Measurements from ENCODE around the gene PRDM16. TPM values are rescaled to one million over a fixed set of nuclear protein-coding genes. Genes with fewer than 3 reads are reported as not detected.

The PRDM16 gene
- polyA plus RNA-seq, 10 donors: 0.47 to 1.5 (median 0.92) TPM

DNA sequence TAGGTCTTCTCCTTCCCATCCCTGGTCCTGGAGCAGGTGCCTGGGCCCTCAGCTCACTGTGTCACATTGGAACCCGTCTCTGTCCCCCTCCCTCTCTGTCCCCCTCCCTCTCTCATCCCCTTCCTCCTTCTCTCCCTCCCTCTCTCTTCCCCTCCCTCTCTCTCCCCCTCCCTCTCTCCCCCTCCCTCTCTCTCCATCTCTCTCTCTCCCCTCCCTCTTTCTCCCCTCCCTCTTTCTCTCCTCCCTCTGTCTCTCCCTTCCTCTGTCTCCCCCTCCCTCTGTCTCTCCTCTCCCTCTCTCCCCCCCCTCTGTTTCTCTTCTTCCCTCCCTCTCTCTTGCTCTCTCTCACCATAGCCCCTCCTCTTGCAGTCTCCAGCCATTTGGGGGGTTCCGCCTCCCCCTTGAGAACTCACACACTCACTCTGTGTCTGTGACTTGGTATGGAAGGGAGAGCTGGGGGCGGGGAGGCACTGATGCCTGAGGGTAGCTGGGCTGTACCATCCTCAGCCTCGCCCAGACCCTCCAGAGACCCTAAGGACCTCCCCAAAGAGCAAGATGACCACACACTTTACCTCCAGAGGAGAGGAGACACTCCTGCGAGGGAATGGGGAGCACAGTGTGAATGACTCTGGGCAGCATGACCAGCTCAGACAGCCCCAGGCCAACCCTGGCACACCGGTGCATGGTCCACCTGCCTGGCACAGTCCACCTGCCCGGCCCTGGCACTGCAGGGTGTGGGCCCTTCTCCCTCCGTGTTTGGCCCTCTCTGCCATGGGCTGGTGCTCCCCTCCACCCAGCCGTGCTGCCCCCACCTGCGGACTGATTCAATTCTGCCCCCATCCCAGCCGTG lies 282.7 kb downstream of the PRDM16 start:
- no peak for DNase-seq

DNA sequence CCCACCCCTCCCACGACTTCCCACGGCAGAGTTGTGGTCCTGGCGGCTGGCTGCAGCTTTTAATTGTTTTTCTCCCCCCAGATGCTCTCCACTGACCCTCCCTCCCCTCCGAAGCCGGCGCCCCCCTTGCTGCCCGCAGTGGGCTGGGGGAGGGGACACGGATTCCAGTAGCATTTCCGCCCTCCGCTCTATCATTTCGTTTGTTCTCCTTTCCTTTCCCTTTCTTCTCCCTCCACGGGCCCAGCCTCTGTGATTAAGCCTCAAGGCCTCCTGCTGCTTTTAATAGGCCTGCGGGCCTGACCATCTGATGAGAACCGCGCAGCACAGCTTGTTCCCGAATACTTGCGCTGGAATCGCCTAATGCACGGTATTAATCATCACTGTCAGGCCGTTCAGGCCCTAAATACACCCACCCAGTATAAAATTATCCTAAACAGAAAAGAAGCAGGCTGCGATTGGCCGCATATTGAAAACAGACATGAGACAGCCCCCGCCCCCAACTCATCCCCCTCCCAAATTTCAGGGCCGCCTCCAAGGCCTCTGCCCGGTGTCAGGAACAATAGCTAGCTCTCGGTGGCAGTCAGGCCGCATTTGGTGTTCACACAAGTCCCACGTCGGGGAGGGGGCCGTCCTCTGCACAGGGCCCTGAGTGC lies 283.4 kb downstream of the PRDM16 start:
- DNase-seq: peak; percentile 39 to 68 (median 46)

DNA sequence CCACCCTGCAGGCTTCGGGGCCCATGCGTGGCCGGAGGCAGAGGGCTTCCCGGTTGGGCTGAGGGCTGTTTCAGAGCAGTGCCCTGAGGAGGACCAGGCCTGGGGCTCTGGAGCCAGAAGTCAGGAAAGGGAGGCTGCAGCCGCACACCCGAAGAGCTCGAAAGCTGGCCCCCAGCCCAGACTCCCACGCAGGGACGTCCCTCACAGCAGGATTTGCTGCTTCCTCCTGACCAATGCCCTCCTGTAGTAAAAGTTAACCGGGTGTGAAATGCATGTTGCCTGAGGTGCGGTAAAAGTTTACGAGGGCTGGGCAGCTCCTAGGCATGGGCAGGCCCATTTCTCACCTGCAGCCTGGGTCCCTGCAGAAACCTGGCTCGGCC lies 283.9 kb downstream of the PRDM16 start:
- DNase-seq: peak in 2 of 3 donors; percentile 49 to 81

DNA sequence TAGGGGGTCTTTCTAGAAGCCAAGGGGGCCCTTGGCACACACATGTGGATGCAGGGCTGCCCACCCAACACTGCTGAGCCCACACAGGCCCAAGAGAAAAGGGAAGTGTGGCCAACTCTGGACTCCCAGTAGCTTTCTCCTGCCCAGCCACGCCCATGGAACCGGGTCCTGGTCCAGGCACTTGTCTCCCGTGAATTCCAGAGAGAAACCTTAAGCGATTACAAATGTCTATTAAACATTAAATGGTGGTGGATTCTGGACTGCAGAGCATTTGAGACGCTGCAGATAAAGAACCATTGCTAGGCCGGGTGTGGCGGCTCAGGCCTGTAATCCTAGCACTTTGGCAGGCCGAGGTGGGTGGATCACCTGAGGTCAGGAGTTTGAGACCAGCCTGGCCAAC lies 284.9 kb downstream of the PRDM16 start:
- DNase-seq: no peak

DNA sequence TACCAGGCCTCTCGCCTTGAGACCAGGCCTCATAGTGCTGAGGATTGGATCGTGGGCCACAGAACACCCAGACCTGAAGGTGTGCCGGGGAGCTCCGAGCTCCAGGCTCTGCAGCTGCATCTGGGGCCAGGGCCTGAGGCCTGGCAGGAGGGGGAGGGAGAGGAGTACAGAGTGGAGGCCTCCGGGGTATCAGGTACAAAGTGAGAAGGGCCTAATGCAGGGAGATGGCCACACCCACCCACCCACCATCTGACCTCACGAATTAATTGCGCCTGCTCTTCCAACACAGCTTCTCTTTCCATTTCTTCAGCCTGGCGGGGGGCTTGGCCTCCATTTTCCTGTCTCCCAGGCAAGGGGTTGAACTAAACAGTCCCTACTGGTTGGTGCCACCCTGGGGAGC lies 286.1 kb downstream of the PRDM16 start:
- no peak for DNase-seq

DNA sequence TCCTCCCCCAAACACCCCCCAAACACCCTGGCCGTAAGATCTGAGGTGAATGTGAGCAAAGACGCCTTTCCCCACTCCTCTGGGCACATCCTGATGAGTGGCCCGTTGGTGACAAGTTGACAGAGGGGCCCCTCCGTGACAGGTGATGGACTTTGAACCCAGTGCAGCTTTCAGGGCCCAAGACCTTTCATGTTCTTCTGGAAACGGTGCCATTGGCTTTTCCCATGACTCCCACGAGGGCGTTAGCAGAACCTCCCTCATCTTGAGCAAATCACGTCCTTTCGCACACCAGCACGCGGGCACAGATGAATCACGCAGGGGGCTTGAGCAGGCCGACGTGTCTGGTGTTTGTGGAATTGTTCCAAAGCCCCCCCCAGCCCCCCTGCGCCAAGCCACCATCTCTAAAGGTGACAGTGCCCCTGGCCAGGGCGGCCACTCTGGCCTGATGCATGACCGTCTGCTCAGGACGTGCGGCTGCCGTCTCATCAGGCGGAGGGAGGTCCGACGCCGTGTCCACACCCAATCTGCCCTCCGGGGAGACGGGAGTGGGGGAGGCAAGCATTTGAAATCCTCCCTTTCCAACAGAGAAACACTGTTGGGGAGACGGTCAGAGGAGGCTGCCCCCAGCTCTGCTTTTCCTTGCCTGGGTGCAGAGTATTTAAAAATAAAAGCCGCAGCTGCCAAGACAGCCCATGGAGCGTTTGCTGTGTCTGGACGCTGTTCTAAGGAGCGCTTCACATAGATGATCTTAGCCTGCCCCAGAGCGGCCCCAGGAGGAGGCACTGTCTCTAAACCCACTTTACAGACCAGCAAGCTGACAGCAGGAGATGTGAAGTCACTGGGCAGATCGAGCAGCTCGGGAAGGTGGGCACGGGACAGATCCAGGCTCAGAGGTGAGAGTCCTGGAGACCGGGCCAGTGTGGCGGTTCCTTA lies 287.2 kb downstream of the PRDM16 start:
- DNase-seq: no peak

DNA sequence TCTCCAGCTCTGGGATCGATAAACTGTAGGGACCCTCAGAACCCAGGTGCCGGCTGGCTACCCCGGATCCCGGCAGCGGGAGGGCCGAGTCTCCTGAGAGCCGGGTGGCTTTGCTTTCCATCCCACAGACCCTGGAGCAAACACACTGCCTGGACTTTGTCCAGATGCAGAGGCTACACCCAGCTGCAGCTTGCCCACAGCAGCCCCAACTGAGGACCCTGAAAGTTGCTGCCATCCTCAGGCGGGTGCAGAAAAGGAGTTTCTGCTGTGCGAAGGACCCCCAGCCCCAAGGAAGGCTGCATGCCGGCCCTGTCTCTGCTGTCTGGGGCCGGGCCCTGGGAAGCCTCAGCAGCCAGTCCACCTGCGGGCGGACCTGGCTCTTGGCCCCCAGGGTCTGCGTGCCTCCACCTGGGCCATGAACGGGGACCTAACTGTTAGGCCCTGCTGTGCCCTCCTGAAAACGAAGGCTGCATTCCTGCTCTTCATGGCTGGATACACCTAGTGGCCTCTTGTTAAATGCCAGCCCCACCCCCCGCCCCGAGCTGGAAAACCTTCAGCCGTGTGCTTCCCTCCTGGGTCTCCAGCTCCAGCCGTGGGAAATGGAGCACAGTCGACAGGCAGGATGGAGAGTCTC lies 287.9 kb downstream of the PRDM16 start:
- no peak for DNase-seq

DNA sequence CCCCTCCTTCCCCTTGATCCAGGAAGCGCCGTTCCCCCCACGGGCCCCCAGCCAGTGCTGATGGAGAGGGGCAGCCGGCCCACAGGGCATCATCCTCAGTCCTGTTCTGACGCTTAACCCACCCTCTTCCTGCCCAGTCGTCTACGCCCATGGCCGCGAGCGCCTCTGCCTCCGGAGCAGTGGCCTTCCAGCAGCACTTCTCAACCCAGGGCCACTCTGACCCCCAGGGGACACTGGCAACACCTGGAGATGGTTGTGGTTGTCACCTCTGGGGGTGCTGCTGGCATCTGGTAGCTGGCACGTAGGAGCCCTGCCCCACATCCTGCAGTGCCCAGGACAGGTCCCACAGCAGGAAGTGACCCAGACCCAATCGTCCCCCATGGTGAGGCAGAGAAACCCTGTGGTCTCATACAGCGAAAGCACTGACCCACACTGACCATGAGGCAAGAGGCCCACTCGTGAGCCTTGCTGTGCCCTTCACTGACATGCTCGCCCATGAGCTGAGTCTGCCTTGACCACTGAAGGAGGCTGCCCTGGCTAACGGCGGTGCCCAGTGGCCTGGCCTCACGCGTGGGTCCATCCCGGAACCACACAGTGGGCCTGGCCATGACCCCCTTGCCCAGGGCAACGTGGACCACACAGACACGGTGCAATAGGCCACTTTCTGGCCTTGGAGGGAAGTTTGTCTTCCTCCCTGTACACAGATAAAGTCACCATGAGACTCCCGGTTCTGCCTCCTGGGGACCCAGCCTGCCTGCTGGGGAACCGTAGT lies 288.7 kb downstream of the PRDM16 start:
- no peak for DNase-seq

DNA sequence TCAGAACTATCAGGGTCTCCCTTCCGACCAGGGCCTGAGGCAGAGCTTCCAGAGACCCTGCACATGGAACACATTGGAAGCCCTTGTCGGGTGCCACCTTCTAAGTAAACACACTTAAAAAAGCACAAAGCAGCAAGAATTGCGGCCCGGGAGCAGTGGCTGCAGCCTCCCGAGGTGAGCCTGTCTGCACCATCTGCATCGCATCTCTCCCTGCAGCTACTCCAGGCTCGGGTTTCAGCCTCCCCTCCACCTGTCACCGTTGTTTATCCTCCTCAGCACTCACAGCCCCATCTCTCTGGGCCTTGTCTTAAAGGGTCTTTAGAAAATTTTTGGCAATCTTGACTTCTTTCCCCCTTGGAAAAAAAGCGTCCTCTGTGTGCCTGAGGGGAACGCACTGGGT lies 290.3 kb downstream of the PRDM16 start:
- no peak for DNase-seq

DNA sequence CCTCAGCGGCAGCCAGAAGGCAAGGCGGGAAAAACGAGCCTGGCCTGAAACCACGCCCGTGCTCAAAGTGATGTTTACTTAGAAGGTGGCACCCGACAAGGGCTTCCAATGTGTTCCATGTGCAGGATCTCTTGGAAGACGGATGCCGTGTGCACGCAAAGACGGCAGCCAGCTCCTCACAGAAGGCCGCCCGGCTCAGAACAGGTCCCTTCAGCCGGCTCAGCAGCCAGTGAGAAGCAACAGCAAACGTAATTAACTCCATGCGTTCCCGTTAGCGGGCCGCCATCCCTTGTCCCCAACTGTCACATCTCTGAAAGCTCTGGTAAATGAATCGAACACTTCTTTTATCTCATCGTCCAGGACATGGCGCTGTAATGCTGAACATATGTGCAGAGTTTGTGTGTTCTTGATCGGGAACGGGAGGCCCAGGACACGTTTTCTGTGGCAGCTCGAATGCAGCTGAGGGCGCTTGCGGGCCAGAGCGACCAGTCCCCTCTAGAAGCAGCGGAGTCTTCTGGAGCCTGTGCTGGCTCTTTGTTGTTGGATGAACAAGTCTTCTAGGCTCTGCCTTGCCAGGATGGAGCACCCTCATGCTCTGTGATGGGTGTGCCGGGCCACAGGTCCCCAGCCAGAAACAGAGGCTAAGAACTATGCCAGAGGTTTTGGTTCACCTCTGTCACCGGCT lies 290.9 kb downstream of the PRDM16 start:
- no peak for DNase-seq

DNA sequence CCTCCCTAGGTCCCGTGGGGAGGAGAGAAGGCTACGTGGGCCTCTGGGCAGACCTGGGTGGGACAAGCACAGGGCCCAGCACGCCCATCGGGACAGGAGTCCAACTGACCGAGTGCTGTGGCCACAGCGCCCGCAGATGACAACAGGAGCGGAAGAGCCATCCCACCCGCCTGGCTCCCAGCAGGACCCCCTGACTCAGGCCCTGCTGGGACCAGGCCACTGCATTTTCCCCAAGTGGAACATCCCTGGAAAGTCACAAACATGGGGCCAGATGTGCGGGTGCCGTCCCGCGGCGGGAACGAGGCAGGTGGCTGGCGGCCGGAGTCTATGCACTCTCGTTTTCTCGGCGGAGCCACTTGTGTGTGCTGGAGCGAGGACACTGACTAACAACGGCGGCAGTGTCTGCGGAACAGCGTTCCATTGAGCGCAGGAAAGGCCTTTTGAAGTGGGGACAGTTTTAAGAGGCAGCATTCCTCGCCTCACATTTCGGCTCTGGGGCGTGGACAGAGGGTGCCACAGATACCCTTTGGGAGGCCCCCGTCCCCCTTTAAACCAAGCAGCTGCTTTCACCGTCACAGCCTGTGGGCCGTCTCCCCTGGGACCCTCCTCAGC lies 291.7 kb downstream of the PRDM16 start:
- no peak for DNase-seq

DNA sequence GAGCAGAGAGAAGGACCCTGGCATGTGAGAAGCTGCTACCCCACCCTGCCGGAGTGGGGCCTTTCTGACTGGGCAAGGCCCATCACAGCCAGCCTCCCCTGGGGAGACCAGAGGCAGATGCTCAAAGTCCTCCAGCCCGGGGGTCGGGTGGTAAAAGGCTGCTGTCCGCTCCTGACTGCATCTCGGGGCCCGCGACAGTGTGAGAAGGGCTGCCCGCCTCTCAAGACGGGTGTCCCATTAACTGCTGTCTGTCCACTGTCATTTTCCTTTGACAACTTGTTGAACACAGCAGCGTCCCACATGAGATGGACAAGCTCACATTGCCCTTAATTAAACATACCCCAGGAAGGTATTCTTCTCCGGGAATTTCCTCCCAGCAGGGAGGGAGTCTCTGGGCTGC lies 294.0 kb downstream of the PRDM16 start:
- DNase-seq: no peak

DNA sequence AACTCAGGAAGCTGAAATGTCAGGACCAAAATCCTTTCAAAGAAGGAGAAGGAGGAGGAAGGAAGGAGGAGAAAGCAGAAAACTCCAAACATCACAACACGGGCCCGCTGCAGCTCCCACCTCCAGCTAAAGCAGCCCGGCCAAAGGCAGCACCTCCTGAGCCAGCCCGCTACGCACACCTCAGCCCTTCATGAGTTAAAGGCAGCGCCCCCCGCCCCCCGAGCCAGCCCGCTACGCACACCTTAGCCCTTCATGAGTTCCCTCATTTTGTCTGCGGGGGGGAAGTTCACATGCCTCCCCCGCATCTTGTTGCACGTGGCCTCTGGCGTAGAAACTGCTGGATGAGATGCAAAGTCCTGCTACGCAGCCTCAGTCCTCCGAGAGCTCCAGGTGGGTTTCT lies 294.8 kb downstream of the PRDM16 start:
- DNase-seq: no peak

DNA sequence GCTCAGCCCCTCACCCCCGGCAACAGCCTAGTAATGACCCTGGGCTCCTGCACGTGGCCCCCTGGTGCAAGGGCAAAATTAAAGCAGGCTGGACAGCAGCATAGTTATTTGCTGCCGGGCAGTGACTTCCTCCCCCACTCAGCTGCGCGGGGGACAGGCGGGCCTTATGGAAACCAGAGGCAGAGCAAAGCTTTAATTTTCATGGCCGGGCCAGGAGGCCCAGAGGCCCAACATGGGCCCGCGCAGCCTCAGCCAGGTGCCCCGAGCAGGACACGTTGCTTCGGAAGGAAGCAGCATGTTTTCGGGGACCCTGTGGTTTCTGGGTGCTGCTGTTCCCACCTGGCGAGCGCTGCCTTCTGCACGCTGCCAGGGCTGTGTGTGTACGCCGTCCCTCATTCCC lies 295.5 kb downstream of the PRDM16 start:
- no peak for DNase-seq

DNA sequence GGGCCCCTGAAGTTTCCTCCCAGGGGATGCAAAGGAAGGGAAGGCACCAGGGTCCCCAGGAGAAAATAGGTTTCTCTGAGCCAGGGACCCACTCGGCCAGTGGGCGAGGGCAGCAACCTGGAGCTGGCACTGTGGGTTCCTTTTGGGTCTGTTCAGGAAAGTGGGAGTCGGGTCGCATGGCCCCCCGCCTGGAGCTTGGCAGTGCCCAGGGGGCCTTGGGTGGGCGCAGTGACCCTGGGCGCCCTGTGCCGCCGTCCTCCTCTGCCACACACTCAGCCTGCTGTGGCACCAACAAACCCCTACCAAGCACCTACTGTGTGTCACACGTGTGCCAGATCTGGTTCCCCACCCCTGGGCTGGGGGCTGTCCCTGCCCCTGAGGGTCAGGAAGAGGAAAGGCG lies 296.0 kb downstream of the PRDM16 start:
- no peak for DNase-seq

DNA sequence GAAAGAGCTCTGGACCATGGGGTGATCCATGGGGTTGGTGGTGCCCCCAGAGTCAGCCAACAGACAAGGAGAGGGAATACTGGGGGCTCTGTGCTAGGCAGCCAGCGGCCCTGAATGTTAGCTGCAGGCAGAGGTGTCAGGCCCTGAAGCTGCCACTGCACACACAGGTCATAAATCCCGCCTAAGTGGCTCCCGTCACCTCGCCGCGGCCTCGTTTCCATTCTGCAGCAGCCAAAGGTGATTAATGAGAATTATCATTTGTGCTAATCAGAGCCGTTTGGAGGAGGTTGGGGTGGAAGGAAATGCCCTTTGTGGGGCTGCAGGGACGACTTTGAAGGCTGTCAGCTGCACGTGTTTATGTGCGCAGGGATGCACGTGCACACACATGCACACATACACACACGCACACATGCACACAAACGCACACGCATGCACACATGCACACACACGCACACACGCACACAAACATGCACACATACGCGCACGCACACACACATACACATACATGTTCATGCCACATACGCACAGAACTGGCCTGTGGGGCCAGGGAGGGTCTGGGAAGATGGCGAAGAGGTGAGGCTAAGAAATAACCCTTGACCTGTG lies 296.6 kb downstream of the PRDM16 start:
- DNase-seq: no peak

DNA sequence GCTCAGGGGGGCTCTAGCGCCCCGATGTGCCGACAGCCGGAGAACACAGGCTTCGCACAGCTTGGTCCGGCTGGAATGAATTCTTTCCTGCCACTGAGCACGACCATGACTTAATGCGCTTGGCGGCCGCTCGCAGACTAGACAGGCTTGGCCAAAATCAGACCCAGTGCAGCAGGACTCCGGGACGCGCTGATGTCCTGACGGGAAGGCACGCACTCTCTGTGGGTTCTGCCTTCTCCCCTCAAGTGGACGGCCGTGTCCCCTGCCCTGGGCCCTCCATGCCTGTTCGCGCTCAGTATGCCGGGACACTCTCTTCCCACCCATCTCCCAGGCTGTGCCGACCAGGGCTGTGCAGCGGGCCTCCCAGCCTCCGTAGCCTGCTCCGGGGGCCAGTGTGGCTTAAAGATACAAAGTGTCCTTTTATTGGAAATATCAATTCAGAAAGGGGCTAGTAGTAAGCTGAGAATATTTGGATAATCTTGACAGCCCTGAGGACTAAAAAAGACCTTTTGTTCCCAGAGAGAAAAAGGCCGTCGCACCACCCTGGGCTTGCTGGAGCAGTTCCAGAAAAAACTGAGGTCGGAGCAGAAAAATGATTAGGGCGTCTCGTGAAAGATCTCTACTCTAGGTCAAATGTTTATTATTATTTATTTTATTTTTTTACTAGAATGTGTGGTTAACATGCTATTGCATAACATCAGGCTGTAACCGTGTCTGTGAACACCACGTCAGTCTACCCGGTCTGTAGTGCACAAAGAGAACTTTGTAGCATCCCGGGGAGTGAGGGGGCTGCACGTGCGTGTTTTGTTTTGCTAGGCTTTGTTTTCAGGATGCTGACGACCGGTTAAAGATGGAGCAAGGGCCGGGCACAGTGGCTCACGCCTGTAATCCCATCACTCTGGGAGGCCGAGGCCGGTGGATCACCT lies 297.4 kb downstream of the PRDM16 start:
- peak; percentile 33 to 74 (median 58) for DNase-seq

DNA sequence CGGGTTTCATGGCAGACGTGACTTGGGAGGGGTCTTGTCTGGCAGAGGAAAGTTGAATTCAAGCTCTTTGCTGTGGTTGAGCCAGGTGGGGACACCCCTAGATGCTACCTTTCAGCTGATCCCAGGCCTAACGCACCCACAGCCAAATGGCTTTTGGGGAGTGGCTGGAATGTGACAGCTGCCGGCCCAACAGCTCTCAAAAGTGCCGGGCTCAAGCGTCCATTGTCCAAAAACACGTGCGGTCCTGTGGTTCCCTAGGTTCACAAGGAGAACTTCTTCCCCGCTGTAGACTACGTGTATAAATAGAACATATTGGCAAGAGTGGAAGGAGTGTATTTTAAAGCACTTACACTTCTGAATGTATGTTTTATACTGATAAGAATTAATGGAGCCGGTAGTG lies 298.4 kb downstream of the PRDM16 start:
- DNase-seq: no peak
